Testis (tissue), 2 donors: ENCODE data around the gene LCE2A.

Experiments
- CTCF ChIP-seq, 3 experiments: fragments of 450-650 bp in 2 of 3; fragments of 200-600 bp in 1 of 3; sonication (generic) in 1 of 3; IDR thresholded peaks; one replicate each; pipeline ENCODE4 v1.5.1; 2016 to 2019; ENCODE audit warnings: antibody characterized with exemption in 3 of 3, mild to moderate bottlenecking in 2 of 3, moderate library complexity in 1 of 3
- POLR2A ChIP-seq: fragments of 450-650 bp; IDR thresholded peaks from one replicate; pipeline ENCODE4 v1.6.1; 2017; ENCODE audit warnings: antibody characterized with exemption, mild to moderate bottlenecking, moderate library complexity

GRCh38 chr1:152735648-152736047 lies 37.5 kb downstream of the LCE2A start:
- TF ChIP-seq POLR2A (no peak), CTCF (IDR thresholded peaks at IDR 0.05) (no peak)
